Measurements from ENCODE around the gene ACVR1B.

DNA sequence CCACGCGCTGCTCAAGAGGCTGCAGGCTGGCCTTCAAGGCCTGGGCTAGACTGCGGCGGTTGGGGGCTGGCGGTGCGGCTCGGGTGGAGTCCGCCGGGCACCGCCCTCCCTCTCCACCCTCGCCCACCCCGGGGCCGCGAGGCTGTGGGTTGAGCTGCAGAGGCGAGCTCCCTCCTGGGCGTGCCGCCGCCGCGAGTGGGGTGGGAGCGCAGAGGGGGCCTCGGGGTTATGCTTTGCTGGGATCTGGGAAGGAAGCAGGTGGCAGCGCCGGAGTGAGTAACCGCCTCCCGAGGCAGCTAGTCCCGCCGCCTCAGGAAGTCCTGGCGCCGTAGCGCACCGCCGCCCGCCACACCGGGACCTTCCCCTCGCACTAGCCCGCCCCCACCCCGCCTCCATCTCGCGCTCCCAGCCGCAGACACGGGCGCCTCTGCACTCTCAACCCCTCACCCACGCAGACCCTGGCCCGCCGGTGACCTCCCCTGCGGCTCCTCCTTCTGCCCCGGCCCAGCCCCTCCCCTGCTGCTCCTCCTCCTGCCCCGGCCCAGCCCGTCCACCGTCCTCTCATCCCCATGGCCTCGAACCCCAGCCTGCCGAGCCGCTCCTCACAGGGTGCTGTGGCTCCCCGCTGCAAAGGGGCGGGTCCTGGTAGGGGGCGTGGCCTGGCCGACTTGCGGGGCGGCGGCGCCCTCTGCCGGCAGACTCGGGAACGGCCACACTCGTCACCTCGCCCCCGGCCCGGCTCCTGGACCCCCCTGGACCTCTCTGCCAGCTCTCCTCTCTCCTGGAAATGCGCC is 71.9 kb downstream of the ACVR1B start:
- TF ChIP-seq CTCF (IDR thresholded peaks at IDR 0.05 in 2 of 3, conservative IDR thresholded peaks at IDR 0.05 in 1 of 3; ENCODE audit: insufficient read depth in 2 of 3, low read depth in 1 of 3, low read length in 3 of 3): peak; percentile 89 to 95 (median 91)
- no peak for TF ChIP-seq ATF1 (CRISPR knock-in tag; IDR thresholded peaks at IDR 0.05)
- peak; percentile 46; the same call in 1 of the 2 replicates for TF ChIP-seq ATF1 (tag; IDR thresholded peaks at IDR 0.05)
- TF ChIP-seq TBL1XR1 (IDR thresholded peaks at IDR 0.05; ENCODE audit: low read length in 2 of 2): no peak
